Tibial nerve (tissue), 4 donors: ENCODE data around the gene IL11RA. TPM values are rescaled to one million over a fixed set of nuclear protein-coding genes. Genes with fewer than 3 reads are reported as not detected.

Source experiments
- DNase-seq, 2 donors: peaks; one replicate each; pipeline ENCODE4 v3.0.0-alpha.2; 2019; ENCODE audit warnings: low spot score in 2 of 2
- H3K27ac ChIP-seq, 4 donors: fragments of 200-600 bp; sonication (generic) in 3 of 4; one replicate each; pipeline ENCODE4 v1.5.1; 2017 to 2019; ENCODE audit warnings: mild to moderate bottlenecking in 1 of 4
- H3K27me3 ChIP-seq, 2 donors: fragments of 200-600 bp; sonication (generic) in 1 of 2; one replicate each; pipeline versions ENCODE4 v1.5.1 to v1.6.0; 2017 to 2019
- H3K36me3 ChIP-seq, 3 donors: fragments of 200-600 bp; sonication (generic); one replicate each; pipeline ENCODE4 v1.5.1; 2018 to 2019
- H3K4me1 ChIP-seq, 4 donors: fragments of 200-600 bp; sonication (generic) in 3 of 4; one replicate each; pipeline ENCODE4 v1.5.1; 2017 to 2019
- H3K4me3 ChIP-seq, 4 donors: fragments of 200-600 bp; sonication (generic) in 3 of 4; one replicate each; pipeline ENCODE4 v1.5.1; 2017 to 2019; ENCODE audit warnings: mild to moderate bottlenecking in 1 of 4, moderate library complexity in 1 of 4
- H3K9me3 ChIP-seq, 4 donors: fragments of 200-600 bp; sonication (generic) in 3 of 4; one replicate each; pipeline ENCODE4 v1.5.1; 2017 to 2019
- EP300 ChIP-seq, 2 donors: sonication (generic); formaldehyde crosslinking; IDR thresholded peaks; one replicate each; pipeline ENCODE4 v1.6.1; 2017; ENCODE audit warnings: antibody characterized with exemption in 2 of 2, mild to moderate bottlenecking in 1 of 2
- POLR2A ChIP-seq, 2 donors: fragments of 450-650 bp; IDR thresholded peaks; one replicate each; pipeline ENCODE4 v1.6.1; 2017; ENCODE audit warnings: antibody characterized with exemption in 2 of 2, mild to moderate bottlenecking in 2 of 2, moderate library complexity in 2 of 2
- WGBS, 2 donors: methylation state at CpG; one replicate each; pipeline ENCODE4 v1.1.5; 2018; 5-methylcytosine and 5-hydroxymethylcytosine counted together
- total RNA-seq, 4 donors: library from RNA; depleted of rRNA; stranded (reverse); fragments of >200 nt; gene quantifications; one replicate each; pipeline ENCODE4 v1.1.0, GENCODE V29; 2016
- TF ChIP-seq, protein P1 (sequence below), 5 experiments: fragments of 200-600 bp in 3 of 5; fragments of 450-650 bp in 2 of 5; sonication (generic) in 3 of 5; IDR thresholded peaks; one replicate each; pipeline ENCODE4 v1.5.1; 2016 to 2019; ENCODE audit warnings: antibody characterized with exemption in 5 of 5, mild to moderate bottlenecking in 3 of 5, moderate library complexity in 2 of 5

The IL11RA gene
- total RNA-seq, 4 donors from 2014 or later = 27.3 to 48.8 (median 39.6) TPM

DNA sequence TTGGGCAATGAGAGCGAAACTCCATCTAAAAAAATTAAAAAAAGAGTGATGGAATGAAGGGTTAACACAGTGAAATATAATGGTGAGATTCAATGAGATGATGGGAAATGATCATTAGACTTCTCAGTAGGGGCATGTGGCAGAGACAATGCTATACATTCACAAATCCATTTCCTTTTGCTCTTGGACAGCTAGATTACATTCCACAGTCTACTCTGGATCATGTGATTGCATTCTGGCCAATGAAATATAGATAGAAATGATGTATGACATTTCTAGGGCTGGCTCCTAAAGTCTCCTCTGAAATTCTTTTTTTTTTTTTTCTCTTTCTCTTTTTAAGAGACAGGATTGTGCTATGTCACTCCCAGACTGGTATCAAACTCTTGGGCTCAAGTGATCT lies 9.3 kb upstream of the IL11RA start:
- Histone ChIP-seq H3K4me3 (no peak overlapping the region), H3K27me3 (no peaks in the 10 kb centered on the region), H3K4me1 (peaks cover 0 to 24% (median 13%) of the 10 kb centered on the region in 4 donors), H3K27ac (no peak overlapping the region), H3K36me3 (no peaks in the 10 kb centered on the region), H3K9me3 (no peaks in the 10 kb centered on the region)
- DNase-seq = no peak
- TF ChIP-seq, protein P1, sequence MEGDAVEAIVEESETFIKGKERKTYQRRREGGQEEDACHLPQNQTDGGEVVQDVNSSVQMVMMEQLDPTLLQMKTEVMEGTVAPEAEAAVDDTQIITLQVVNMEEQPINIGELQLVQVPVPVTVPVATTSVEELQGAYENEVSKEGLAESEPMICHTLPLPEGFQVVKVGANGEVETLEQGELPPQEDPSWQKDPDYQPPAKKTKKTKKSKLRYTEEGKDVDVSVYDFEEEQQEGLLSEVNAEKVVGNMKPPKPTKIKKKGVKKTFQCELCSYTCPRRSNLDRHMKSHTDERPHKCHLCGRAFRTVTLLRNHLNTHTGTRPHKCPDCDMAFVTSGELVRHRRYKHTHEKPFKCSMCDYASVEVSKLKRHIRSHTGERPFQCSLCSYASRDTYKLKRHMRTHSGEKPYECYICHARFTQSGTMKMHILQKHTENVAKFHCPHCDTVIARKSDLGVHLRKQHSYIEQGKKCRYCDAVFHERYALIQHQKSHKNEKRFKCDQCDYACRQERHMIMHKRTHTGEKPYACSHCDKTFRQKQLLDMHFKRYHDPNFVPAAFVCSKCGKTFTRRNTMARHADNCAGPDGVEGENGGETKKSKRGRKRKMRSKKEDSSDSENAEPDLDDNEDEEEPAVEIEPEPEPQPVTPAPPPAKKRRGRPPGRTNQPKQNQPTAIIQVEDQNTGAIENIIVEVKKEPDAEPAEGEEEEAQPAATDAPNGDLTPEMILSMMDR (IDR thresholded peaks at IDR 0.05) = no peak
- TF ChIP-seq EP300 (IDR thresholded peaks at IDR 0.05) (no peak), POLR2A (IDR thresholded peaks at IDR 0.05) (no peak)
- WGBS, 2 donors = 65 to 86% methylated on average over 1 of the region's 1 CpG

DNA sequence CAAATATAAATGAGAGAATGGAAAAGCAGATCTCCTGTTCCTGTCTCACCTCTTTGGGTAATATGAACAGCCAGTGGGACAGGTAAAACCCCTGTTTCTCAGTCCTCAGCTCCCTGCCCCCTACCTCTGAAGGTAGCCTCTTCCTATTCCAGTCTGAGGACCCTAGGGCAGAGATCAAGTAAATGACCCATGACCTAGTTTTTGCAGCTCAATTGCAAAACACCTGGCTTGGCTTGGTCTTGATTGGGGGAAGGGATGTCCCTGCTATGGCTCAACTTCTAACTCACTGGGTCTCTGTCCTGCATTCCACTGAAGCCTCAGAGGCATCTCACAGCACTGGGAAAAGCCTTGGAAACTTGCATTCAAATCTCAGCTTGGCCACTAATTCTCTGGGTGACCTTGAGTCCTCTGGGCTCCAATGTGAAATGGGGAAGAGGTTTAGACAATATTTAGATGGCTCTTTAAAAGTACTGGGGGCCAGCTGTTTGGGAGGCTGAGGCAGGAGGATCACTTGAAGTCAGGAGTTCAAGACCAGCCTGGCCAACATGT lies 7.1 kb upstream of the IL11RA start:
- H3K36me3 ChIP-seq = peaks cover 0 to 18% (median 3%) of the 10 kb centered on the region in 3 donors
- H3K4me1 ChIP-seq = peaks cover 0 to 24% (median 17%) of the 10 kb centered on the region in 4 donors
- H3K9me3 ChIP-seq = no peaks in the 10 kb centered on the region
- H3K27me3 ChIP-seq = no peaks in the 10 kb centered on the region
- no peak for DNase-seq
- no peak for TF ChIP-seq POLR2A (IDR thresholded peaks at IDR 0.05)
- TF ChIP-seq, protein P1 (IDR thresholded peaks at IDR 0.05) = no peak
- TF ChIP-seq EP300 (IDR thresholded peaks at IDR 0.05) = no peak
- H3K4me3 ChIP-seq = no peak overlapping the region
- no peak overlapping the region for H3K27ac ChIP-seq

DNA sequence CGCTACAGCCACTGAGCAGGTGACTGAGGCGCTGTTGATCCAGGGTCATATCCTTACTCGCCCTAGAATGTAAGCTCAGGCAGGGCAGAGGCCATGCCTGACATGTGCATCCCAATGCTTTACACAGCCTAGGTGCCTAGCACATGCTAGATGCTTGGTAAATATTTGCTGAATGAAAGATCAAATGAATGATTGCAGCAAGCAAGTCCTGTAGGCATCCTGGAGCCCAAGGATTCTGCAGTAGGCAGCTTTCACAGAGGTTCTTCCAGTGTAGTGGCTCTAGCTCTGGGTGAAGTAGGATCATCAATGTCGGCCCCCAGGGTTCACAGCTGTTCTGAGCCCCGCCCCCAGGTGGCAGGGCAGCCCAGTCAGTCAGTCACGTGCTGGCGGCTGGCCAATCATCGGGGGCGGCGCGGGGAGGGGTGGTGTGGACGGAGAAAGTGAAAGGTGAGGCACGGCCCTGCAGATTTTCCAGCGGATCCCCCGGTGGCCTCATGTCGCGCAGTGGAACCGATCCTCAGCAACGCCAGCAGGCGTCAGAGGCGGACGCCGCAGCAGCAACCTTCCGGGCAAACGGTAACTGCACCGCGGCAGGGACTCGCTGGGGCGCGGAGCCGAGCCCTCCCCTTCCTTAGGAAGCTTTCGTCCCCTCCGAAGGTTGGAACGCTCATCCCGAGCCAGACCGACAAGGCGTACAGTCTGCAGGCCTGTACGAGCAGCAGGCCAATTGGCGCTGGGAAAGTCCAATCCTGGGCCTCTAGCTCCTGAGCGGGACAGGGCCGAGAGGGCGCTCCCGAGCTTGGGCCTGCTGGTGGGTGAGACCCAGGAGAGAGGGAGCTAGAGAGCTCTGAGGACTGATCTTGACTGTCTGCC lies 5.5 kb upstream of the IL11RA start, which contains the start of gene GALT:
Gene GALT, plus strand, starts transcription at position 465 of the 873 bp plus-strand sequence. Its CDS starts 30 bp downstream, at position 495.
- peak; percentile 97 to 99 for DNase-seq
- WGBS, 2 donors = 5 to 7% methylated on average over 33 to 42 of the region's 43 CpGs
- H3K27me3 ChIP-seq = no peaks in the 10 kb centered on the region
- TF ChIP-seq, protein P1 (IDR thresholded peaks at IDR 0.05) = peak; percentile 25 to 73 (median 39)
- peak; percentile 29 to 76 for TF ChIP-seq EP300 (IDR thresholded peaks at IDR 0.05)
- TF ChIP-seq POLR2A (IDR thresholded peaks at IDR 0.05) = peak in 1 of 2 donors; percentile 59
- H3K27ac ChIP-seq = peak within 1 kb of the TSS; percentile 22 to 92 (median 84)
- H3K4me1 ChIP-seq = peaks cover 0 to 37% (median 28%) of the 10 kb centered on the region in 4 donors
- no peaks in the 10 kb centered on the region for H3K9me3 ChIP-seq
- peak within 1 kb of the TSS; percentile 47 to 88 (median 69) for H3K4me3 ChIP-seq
- peaks cover 0 to 23% (median 5%) of the 10 kb centered on the region in 3 donors for H3K36me3 ChIP-seq

DNA sequence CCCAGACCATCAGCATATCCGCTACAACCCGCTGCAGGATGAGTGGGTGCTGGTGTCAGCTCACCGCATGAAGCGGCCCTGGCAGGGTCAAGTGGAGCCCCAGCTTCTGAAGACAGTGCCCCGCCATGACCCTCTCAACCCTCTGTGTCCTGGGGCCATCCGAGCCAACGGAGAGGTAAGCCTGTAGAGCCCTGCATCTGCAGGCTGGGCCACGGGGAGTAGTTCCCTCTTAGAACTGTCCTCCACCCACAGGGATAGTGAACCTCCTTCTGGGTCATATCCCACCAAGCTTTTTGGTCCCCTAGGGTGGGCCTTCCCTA lies 4.9 kb upstream of the IL11RA start:
- TF ChIP-seq EP300 (IDR thresholded peaks at IDR 0.05) (no peak), POLR2A (IDR thresholded peaks at IDR 0.05) (no peak)
- TF ChIP-seq, protein P1 (IDR thresholded peaks at IDR 0.05) = no peak
- peaks cover 0 to 23% (median 5%) of the 10 kb centered on the region in 3 donors for H3K36me3 ChIP-seq
- 5 to 8% methylated on average over 6 to 8 of the region's 8 CpGs for WGBS, 2 donors
- H3K4me3 ChIP-seq = peak overlapping the region; percentile 47 to 88 (median 69)
- peaks cover 0 to 43% (median 34%) of the 10 kb centered on the region in 4 donors for H3K4me1 ChIP-seq
- no peaks in the 10 kb centered on the region for H3K9me3 ChIP-seq
- no peaks in the 10 kb centered on the region for H3K27me3 ChIP-seq
- peak overlapping the region; percentile 22 to 92 (median 84) for H3K27ac ChIP-seq
- no peak for DNase-seq

DNA sequence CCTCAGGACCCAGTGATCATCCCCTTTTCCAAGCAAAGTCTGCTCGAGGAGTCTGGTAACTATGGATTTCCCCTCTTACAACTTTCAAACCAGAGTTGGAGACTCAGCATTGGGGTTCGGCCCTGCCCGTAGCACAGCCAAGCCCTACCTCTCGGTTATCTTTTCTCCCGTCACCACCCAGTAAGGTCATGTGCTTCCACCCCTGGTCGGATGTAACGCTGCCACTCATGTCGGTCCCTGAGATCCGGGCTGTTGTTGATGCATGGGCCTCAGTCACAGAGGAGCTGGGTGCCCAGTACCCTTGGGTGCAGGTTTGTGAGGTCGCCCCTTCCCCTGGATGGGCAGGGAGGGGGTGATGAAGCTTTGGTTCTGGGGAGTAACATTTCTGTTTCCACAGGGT lies 4.3 kb upstream of the IL11RA start:
- H3K9me3 ChIP-seq = no peaks in the 10 kb centered on the region
- peak overlapping the region; percentile 22 to 92 (median 84) for H3K27ac ChIP-seq
- H3K27me3 ChIP-seq = no peaks in the 10 kb centered on the region
- 45 to 49% methylated on average over 10 of the region's 10 CpGs for WGBS, 2 donors
- peaks cover 0 to 49% (median 39%) of the 10 kb centered on the region in 4 donors for H3K4me1 ChIP-seq
- TF ChIP-seq EP300 (IDR thresholded peaks at IDR 0.05) = no peak
- TF ChIP-seq, protein P1 (IDR thresholded peaks at IDR 0.05) = no peak
- no peak for TF ChIP-seq POLR2A (IDR thresholded peaks at IDR 0.05)
- no peak for DNase-seq
- peaks cover 0 to 23% (median 5%) of the 10 kb centered on the region in 3 donors for H3K36me3 ChIP-seq
- H3K4me3 ChIP-seq = peak overlapping the region; percentile 47 to 88 (median 69)
